ENCODE data around the gene FMN1.
"Not testable (repeated sequence)": the region's sequence is repeated elsewhere in the genome, so short reads cannot be mapped to it uniquely, and the experiment has no call there.

FMN1 gene

GRCh38 chr15:33086500-33087121 is 107.9 kb downstream of the FMN1 start:
- DNase-seq: no peak

- no peak for DNase-seq
These were observed 109.9 kb downstream of the FMN1 start for GRCh38 chr15:33084661-33085060.

- DNase-seq: no peak
These were observed 111.1 kb downstream of the FMN1 start for GRCh38 chr15:33083232-33084081.

- no peak for DNase-seq
These were observed 114.5 kb downstream of the FMN1 start for GRCh38 chr15:33080006-33080405.

- no peak for DNase-seq
These were observed 115.9 kb downstream of the FMN1 start for GRCh38 chr15:33078607-33079006.

- no peak for DNase-seq
These were observed 117.6 kb downstream of the FMN1 start for GRCh38 chr15:33076937-33077336.

- no peak for DNase-seq
These were observed 119.6 kb downstream of the FMN1 start for GRCh38 chr15:33074942-33075341.

GRCh38 chr15:33074212-33074611 is 120.3 kb downstream of the FMN1 start:
- DNase-seq: no peak

- no peak for DNase-seq
These were observed 123.1 kb downstream of the FMN1 start for GRCh38 chr15:33071451-33071850.

- not testable (repeated sequence) for DNase-seq
These were observed 124.6 kb downstream of the FMN1 start for GRCh38 chr15:33069903-33070302.

GRCh38 chr15:33069161-33069560 is 125.4 kb downstream of the FMN1 start:
- no peak for DNase-seq

GRCh38 chr15:33068511-33068990 is 126.0 kb downstream of the FMN1 start:
- no peak for DNase-seq

GRCh38 chr15:33068007-33068481 is 126.5 kb downstream of the FMN1 start:
- DNase-seq: no peak

- DNase-seq: no peak
These were observed 127.1 kb downstream of the FMN1 start for GRCh38 chr15:33067456-33067855.

- DNase-seq: no peak
These were observed 127.9 kb downstream of the FMN1 start for GRCh38 chr15:33066584-33066983.

GRCh38 chr15:33064878-33065277 is 129.6 kb downstream of the FMN1 start:
- no peak for DNase-seq

- no peak for DNase-seq
These were observed 135.3 kb downstream of the FMN1 start for GRCh38 chr15:33059184-33059583.

GRCh38 chr15:33057845-33058244 is 136.7 kb downstream of the FMN1 start:
- DNase-seq: no peak

- DNase-seq: no peak
These were observed 138.6 kb downstream of the FMN1 start for GRCh38 chr15:33055962-33056361.

GRCh38 chr15:33051528-33051927 is 143.0 kb downstream of the FMN1 start:
- DNase-seq: no peak

- DNase-seq: no peak
These were observed 146.3 kb downstream of the FMN1 start for GRCh38 chr15:33048255-33048654.

- no peak for DNase-seq
These were observed 147.4 kb downstream of the FMN1 start for GRCh38 chr15:33047077-33047476.

- no peak for DNase-seq
These were observed 148.2 kb downstream of the FMN1 start for GRCh38 chr15:33046329-33046728.

All from activated CD4-positive, alpha-beta T cell treated with anti-CD3 and anti-CD28 coated beads for 4 hours (primary cell).